ENCODE results near the gene FNIP1.
"Not testable (repeated sequence)": the region's sequence is repeated elsewhere in the genome, so short reads cannot be mapped to it uniquely, and the experiment has no call there.

Gene FNIP1

GRCh38 chr5:131607418-131607817, 189.4 kb downstream of the FNIP1 start:
- no peak for DNase-seq (ENCODE audit: low read depth, low spot score)
- TF ChIP-seq POLR2AphosphoS5 (IDR thresholded peaks at IDR 0.05; ENCODE audit: borderline replicate concordance, low read depth, low read length) (no peak), EZH2 (IDR thresholded peaks at IDR 0.05) (no peak), FOXP2 (optimal IDR thresholded peaks at IDR 0.05; ENCODE audit: control extremely low read depth, extremely low read length, insufficient read depth) (no peak)
- Histone ChIP-seq H3K9ac (ENCODE audit: insufficient read length) (no peak overlapping the region), H3K36me3 (ENCODE audit: insufficient read depth, low read length) (peaks cover 11% of the 10 kb centered on the region), H3K4me3 (no peak overlapping the region), H3K27ac (no peak overlapping the region), H3K9me3 (ENCODE audit: low read depth, low read length) (no peaks in the 10 kb centered on the region)

GRCh38 chr5:131605086-131605485, 191.7 kb downstream of the FNIP1 start:
- no peaks in the 10 kb centered on the region for H3K9me3 ChIP-seq (ENCODE audit: low read depth, low read length)
- H3K4me3 ChIP-seq: no peak overlapping the region
- peaks cover 16% of the 10 kb centered on the region for H3K36me3 ChIP-seq (ENCODE audit: insufficient read depth, low read length)
- H3K27ac ChIP-seq: no peak overlapping the region
- no peak for DNase-seq (ENCODE audit: low read depth, low spot score)
- no peak overlapping the region for H3K9ac ChIP-seq (ENCODE audit: insufficient read length)
- TF ChIP-seq FOXP2 (optimal IDR thresholded peaks at IDR 0.05; ENCODE audit: control extremely low read depth, extremely low read length, insufficient read depth) (no peak), POLR2AphosphoS5 (IDR thresholded peaks at IDR 0.05; ENCODE audit: borderline replicate concordance, low read depth, low read length) (no peak), EZH2 (IDR thresholded peaks at IDR 0.05) (no peak)

- Histone ChIP-seq H3K4me3 (no peak overlapping the region), H3K27ac (no peak overlapping the region), H3K9me3 (ENCODE audit: low read depth, low read length) (no peaks in the 10 kb centered on the region; the same call in 1 of the 2 replicates), H3K9ac (ENCODE audit: insufficient read length) (no peak overlapping the region), H3K36me3 (ENCODE audit: insufficient read depth, low read length) (peaks cover 17% of the 10 kb centered on the region)
- TF ChIP-seq FOXP2 (optimal IDR thresholded peaks at IDR 0.05; ENCODE audit: control extremely low read depth, extremely low read length, insufficient read depth): no peak
- no peak for TF ChIP-seq EZH2 (IDR thresholded peaks at IDR 0.05)
- TF ChIP-seq POLR2AphosphoS5 (IDR thresholded peaks at IDR 0.05; ENCODE audit: borderline replicate concordance, low read depth, low read length): no peak
- no peak for DNase-seq (ENCODE audit: low read depth, low spot score)
Observed at GRCh38 chr5:131595088-131596033, 201.5 kb downstream of the FNIP1 start.

GRCh38 chr5:131593921-131594320, 202.9 kb downstream of the FNIP1 start:
- H3K27ac ChIP-seq: no peak overlapping the region
- DNase-seq (ENCODE audit: low read depth, low spot score): no peak
- H3K36me3 ChIP-seq (ENCODE audit: insufficient read depth, low read length): peaks cover 14% of the 10 kb centered on the region
- no peak overlapping the region for H3K4me3 ChIP-seq
- no peak for TF ChIP-seq FOXP2 (optimal IDR thresholded peaks at IDR 0.05; ENCODE audit: control extremely low read depth, extremely low read length, insufficient read depth)
- TF ChIP-seq POLR2AphosphoS5 (IDR thresholded peaks at IDR 0.05; ENCODE audit: borderline replicate concordance, low read depth, low read length): no peak
- no peak for TF ChIP-seq EZH2 (IDR thresholded peaks at IDR 0.05)
- no peaks in the 10 kb centered on the region; the same call in 1 of the 2 replicates for H3K9me3 ChIP-seq (ENCODE audit: low read depth, low read length)
- no peak overlapping the region for H3K9ac ChIP-seq (ENCODE audit: insufficient read length)

GRCh38 chr5:131593436-131593835, 203.4 kb downstream of the FNIP1 start:
- peaks cover 14% of the 10 kb centered on the region for H3K36me3 ChIP-seq (ENCODE audit: insufficient read depth, low read length)
- not testable (repeated sequence) for H3K27ac ChIP-seq; H3K4me3 ChIP-seq; H3K9ac ChIP-seq (ENCODE audit: insufficient read length); DNase-seq (ENCODE audit: low read depth, low spot score); H3K9me3 ChIP-seq (ENCODE audit: low read depth, low read length)
